CD4-positive, alpha-beta T cell treated with Interferon alpha-2 for 1 hour (primary cell): ENCODE results near the gene DIS3L2.
"Not testable (repeated sequence)": the region's sequence is repeated elsewhere in the genome, so short reads cannot be mapped to it uniquely, and the experiment has no call there.

Experiments used
- DNase-seq, 2 donors: peaks; one replicate each; pipeline ENCODE4 v3.0.0-alpha.2; 2020 to 2022

Gene DIS3L2

GRCh38 chr2:231929961-231930592 is 31.4 kb upstream of the DIS3L2 start:
- DNase-seq, result no peak

- no peak for DNase-seq
Observed at GRCh38 chr2:231930593-231931281, 30.8 kb upstream of the DIS3L2 start.

GRCh38 chr2:231931481-231931915 is 30.0 kb upstream of the DIS3L2 start:
- DNase-seq, result no peak

GRCh38 chr2:231932711-231932970 is 28.9 kb upstream of the DIS3L2 start:
- DNase-seq, result no peak

- DNase-seq, result no peak
Observed at GRCh38 chr2:231932985-231933915, 28.3 kb upstream of the DIS3L2 start.

GRCh38 chr2:231933916-231934401 is 27.6 kb upstream of the DIS3L2 start:
- no peak for DNase-seq

GRCh38 chr2:231934441-231935206 is 26.9 kb upstream of the DIS3L2 start:
- no peak for DNase-seq

GRCh38 chr2:231935207-231935524 is 26.3 kb upstream of the DIS3L2 start:
- no peak for DNase-seq

GRCh38 chr2:231935815-231936214 is 25.7 kb upstream of the DIS3L2 start:
- DNase-seq, result no peak

GRCh38 chr2:231936491-231936890 is 25.0 kb upstream of the DIS3L2 start:
- DNase-seq, result no peak

GRCh38 chr2:231937057-231937456 is 24.5 kb upstream of the DIS3L2 start:
- no peak for DNase-seq

GRCh38 chr2:231939022-231939421 is 22.5 kb upstream of the DIS3L2 start:
- no peak for DNase-seq

- no peak for DNase-seq
Observed at GRCh38 chr2:231940795-231941194, 20.7 kb upstream of the DIS3L2 start.

- DNase-seq, result no peak
Observed at GRCh38 chr2:231941673-231942072, 19.8 kb upstream of the DIS3L2 start.

GRCh38 chr2:231942180-231942579 is 19.3 kb upstream of the DIS3L2 start:
- no peak for DNase-seq

GRCh38 chr2:231946241-231946814 is 15.2 kb upstream of the DIS3L2 start:
- no peak for DNase-seq

- not testable (repeated sequence) for DNase-seq
Observed at GRCh38 chr2:231947112-231947511, 14.4 kb upstream of the DIS3L2 start.

GRCh38 chr2:231947694-231948093 is 13.8 kb upstream of the DIS3L2 start:
- DNase-seq, result no peak

GRCh38 chr2:231951452-231952035 is 10.0 kb upstream of the DIS3L2 start:
- DNase-seq, result no peak

GRCh38 chr2:231955758-231956472 is 5.6 kb upstream of the DIS3L2 start:
- no peak for DNase-seq

GRCh38 chr2:231957913-231958763 is 3.4 kb upstream of the DIS3L2 start:
- no peak for DNase-seq
